ENCODE measurements around the gene DHX57. TPM values are rescaled to one million over a fixed set of nuclear protein-coding genes. Genes with fewer than 3 reads are reported as not detected.
A peak's percentile ranks its signal among the peaks of the same experiment; 100 is the strongest.
"Not testable (repeated sequence)": the region's sequence is repeated elsewhere in the genome, so short reads cannot be mapped to it uniquely, and the experiment has no call there.

DHX57 gene
- total RNA-seq, 4 donors from 2014 or later = 5.3 to 31.2 (median 18.6) TPM

DNA sequence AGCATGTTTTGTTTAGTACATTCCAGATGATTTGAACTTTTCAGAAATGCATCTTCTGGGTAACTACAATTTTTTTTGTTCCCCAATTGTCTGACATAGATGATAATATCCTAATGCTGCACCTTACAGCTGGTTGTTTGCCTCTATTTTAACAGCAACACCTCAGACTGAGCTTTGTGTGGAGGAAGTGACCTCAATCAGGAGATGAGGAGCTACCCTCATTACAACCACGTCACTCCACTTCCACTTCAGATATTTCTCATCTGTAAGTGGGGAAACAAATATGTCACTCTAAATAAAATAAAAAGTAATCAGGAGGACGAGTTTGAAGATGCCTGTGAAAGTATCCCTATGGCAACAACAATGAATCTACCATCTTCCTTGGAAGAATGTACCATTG lies 112.5 kb downstream of the DHX57 start:
- H3K4me3 ChIP-seq = no peak overlapping the region
- TF ChIP-seq POLR2A (IDR thresholded peaks at IDR 0.05) = no peak
- TF ChIP-seq, protein P1, sequence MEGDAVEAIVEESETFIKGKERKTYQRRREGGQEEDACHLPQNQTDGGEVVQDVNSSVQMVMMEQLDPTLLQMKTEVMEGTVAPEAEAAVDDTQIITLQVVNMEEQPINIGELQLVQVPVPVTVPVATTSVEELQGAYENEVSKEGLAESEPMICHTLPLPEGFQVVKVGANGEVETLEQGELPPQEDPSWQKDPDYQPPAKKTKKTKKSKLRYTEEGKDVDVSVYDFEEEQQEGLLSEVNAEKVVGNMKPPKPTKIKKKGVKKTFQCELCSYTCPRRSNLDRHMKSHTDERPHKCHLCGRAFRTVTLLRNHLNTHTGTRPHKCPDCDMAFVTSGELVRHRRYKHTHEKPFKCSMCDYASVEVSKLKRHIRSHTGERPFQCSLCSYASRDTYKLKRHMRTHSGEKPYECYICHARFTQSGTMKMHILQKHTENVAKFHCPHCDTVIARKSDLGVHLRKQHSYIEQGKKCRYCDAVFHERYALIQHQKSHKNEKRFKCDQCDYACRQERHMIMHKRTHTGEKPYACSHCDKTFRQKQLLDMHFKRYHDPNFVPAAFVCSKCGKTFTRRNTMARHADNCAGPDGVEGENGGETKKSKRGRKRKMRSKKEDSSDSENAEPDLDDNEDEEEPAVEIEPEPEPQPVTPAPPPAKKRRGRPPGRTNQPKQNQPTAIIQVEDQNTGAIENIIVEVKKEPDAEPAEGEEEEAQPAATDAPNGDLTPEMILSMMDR (IDR thresholded peaks at IDR 0.05) = no peak
- no peaks in the 10 kb centered on the region for H3K36me3 ChIP-seq
- no peaks in the 10 kb centered on the region for H3K4me1 ChIP-seq
- DNase-seq = no peak
- H3K9me3 ChIP-seq = no peaks in the 10 kb centered on the region
- intact Hi-C loops (cut with DNase I; ENCODE audit: low total_unique reads) = no loop called here
- H3K27ac ChIP-seq = no peak overlapping the region
- H3K27me3 ChIP-seq = no peaks in the 10 kb centered on the region

GRCh38 chr2:38755891-38756290 lies 119.8 kb downstream of the DHX57 start:
- H3K9me3 ChIP-seq; H3K36me3 ChIP-seq; DNase-seq; H3K27ac ChIP-seq; H3K4me1 ChIP-seq; H3K4me3 ChIP-seq; intact Hi-C loops (cut with DNase I; ENCODE audit: low total_unique reads); H3K27me3 ChIP-seq: not testable (repeated sequence)

GRCh38 chr2:38754506-38754905 lies 121.2 kb downstream of the DHX57 start:
- intact Hi-C loops (cut with DNase I; ENCODE audit: low total_unique reads) = no loop called here
- TF ChIP-seq, protein P1 (IDR thresholded peaks at IDR 0.05) = no peak
- no peak for TF ChIP-seq POLR2A (IDR thresholded peaks at IDR 0.05)
- Histone ChIP-seq H3K4me3 (no peak overlapping the region), H3K27me3 (no peaks in the 10 kb centered on the region), H3K27ac (peak overlapping the region in 1 of 2 donors; percentile 30), H3K36me3 (no peaks in the 10 kb centered on the region), H3K4me1 (peaks cover 0 to under 1% of the 10 kb centered on the region in 2 donors), H3K9me3 (no peaks in the 10 kb centered on the region)
- DNase-seq = no peak

DNA sequence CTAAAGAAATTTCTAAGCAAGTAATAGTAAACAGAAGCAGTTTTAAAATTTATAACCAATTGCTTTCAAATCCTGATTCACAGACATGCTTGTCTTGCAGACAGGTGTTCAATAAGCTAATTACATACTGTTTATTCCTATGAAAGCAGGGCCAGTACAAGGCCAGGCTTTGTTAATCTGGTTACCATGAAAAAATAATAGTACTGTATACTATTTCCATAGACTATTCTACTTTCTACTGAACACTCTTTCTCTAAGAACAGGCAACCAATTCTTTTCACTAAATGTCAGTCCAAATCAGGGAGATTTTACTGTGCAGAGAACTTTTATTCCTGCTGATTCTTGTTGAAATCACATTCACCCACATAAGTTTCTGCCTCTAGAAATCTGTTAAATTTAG lies 121.7 kb downstream of the DHX57 start:
- H3K4me3 ChIP-seq = no peak overlapping the region
- no peaks in the 10 kb centered on the region for H3K36me3 ChIP-seq
- intact Hi-C loops (cut with DNase I; ENCODE audit: low total_unique reads) = no loop called here
- TF ChIP-seq, protein P1 (IDR thresholded peaks at IDR 0.05) = no peak
- TF ChIP-seq POLR2A (IDR thresholded peaks at IDR 0.05) = no peak
- peaks cover under 1 to 5% of the 10 kb centered on the region in 2 donors for H3K4me1 ChIP-seq
- H3K27me3 ChIP-seq = no peaks in the 10 kb centered on the region
- DNase-seq = no peak
- no peaks in the 10 kb centered on the region for H3K9me3 ChIP-seq
- peak overlapping the region in 1 of 2 donors; percentile 30 for H3K27ac ChIP-seq

DNA sequence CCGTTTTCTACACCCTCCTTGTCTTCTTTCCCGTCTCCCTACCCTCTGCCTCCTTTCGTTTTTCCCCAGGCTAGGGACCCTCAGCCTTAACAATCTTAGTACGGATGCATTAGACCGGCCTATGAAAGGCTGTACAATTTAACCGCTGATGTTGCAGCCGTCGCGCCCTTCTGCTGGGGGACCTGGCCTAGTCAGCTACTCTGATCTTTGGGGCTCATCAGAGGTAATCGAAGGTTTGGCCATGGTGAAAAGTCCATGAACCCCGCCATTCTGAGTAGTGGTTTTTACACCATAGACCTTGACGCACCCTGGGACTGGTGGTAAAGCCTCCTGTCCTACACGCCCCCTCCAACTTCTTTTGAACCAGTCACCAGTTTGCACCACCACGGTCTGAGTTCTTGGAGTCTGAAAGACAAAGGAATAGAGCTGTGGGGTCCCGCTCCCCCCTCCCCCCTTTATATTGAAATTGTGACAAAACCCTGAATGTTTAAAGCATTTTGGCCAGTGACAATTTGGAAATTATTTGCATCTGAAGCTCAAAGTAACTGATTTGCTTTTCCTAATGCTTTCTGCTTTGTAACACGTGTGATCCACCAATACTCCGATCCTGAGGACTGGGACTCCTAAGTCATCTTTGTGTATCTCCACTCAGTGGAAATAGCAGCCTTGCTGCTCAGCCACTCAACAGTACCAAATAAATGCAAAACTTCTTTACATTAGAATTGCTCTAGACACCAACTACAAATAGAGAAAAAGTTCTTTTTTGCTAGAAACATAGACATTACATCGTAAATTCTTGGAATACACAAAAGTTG lies 123.9 kb downstream of the DHX57 start:
- Histone ChIP-seq H3K9me3 (no peaks in the 10 kb centered on the region), H3K36me3 (no peaks in the 10 kb centered on the region), H3K27me3 (no peaks in the 10 kb centered on the region), H3K4me3 (peak overlapping the region; percentile 77 to 83), H3K27ac (peak overlapping the region; percentile 98), H3K4me1 (peaks cover 15 to 20% of the 10 kb centered on the region in 2 donors)
- intact Hi-C loops (cut with DNase I; ENCODE audit: low total_unique reads) = no loop called here
- no peak for DNase-seq
- TF ChIP-seq, protein P1 (IDR thresholded peaks at IDR 0.05) = no peak
- no peak for TF ChIP-seq POLR2A (IDR thresholded peaks at IDR 0.05)
